AG04449 (cell line): Measurements from ENCODE around the gene FIBCD1.
"Not testable (repeated sequence)": the region's sequence is repeated elsewhere in the genome, so short reads cannot be mapped to it uniquely, and the experiment has no call there.

Experiments
- CTCF ChIA-PET: fragments of 350-600 bp; formaldehyde crosslinking; extraction: SDS; loops from one replicate; lab custom pipeline; 2021; ENCODE audit warnings: antibody characterized with exemption; lab: Yijun Ruan, JAX
- POLR2A ChIA-PET: fragments of 400-600, 350-600 bp; formaldehyde crosslinking; extraction: SDS; loops from one replicate; lab custom pipeline; 2020; ENCODE audit warnings: antibody characterized with exemption, inconsistent platforms; lab: Yijun Ruan, JAX
- DNase-seq: peaks from one replicate; pipeline ENCODE4 v3.0.0-alpha.2; 2010; ENCODE audit warnings: low read depth, low spot score
- H3K4me3 ChIP-seq: 2 replicates; pipeline ENCODE4 v1.5.1; 2011; ENCODE audit warnings: low read depth, mild to moderate bottlenecking, control low read depth, low read length
- TF ChIP-seq, protein P1 (sequence below): IDR thresholded peaks from one replicate; pipeline ENCODE4 v1.5.1; 2011; ENCODE audit warnings: mild to moderate bottlenecking, moderate library complexity, low read length, control low read depth, inconsistent platforms; ENCODE audit not compliant: insufficient read depth; ENCODE audit errors: missing control alignments

FIBCD1 gene

DNA sequence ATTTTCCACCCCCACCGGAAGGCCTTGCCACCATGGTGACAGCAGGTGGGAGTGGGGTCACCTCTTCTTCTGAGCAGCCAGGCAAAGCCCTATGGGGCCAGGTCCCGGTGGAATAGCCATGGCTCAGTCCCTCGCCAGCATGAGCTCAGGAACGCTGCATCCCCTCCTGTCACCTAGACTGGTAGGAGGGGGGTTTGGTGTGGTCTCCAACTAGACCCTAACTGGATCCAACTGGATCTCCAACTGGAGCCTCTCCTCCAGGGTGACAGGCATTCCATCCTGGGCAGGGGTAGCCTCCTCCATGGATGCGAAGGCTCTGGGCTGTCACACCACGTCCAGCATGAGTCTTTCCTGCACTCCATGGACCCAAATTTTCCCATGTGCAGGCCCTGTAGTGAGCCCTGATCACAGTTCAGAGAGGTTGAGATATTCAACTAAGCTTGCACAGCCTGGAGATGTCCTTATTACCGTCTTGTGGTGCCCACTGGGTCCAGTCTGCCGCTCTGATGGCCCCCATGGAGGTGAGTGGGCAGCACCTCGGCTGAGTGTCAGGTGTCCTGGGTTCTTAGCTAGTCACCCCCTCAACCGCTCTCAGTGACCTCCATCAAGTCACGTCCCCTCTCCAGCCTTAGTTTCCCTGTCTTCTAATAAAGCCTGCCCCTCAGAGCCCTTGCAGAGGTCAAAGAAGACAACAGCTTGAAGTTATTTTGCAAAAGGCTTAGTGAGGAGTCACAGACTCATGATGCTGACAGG lies 18.6 kb upstream of the FIBCD1 start:
- TF ChIP-seq, protein P1, sequence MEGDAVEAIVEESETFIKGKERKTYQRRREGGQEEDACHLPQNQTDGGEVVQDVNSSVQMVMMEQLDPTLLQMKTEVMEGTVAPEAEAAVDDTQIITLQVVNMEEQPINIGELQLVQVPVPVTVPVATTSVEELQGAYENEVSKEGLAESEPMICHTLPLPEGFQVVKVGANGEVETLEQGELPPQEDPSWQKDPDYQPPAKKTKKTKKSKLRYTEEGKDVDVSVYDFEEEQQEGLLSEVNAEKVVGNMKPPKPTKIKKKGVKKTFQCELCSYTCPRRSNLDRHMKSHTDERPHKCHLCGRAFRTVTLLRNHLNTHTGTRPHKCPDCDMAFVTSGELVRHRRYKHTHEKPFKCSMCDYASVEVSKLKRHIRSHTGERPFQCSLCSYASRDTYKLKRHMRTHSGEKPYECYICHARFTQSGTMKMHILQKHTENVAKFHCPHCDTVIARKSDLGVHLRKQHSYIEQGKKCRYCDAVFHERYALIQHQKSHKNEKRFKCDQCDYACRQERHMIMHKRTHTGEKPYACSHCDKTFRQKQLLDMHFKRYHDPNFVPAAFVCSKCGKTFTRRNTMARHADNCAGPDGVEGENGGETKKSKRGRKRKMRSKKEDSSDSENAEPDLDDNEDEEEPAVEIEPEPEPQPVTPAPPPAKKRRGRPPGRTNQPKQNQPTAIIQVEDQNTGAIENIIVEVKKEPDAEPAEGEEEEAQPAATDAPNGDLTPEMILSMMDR = no peak
- ChIA-PET CTCF (interaction anchor here (1.0 to 1.3 kb wide), 2 partner anchors 10 to 89 kb away, joined by 3 read pairs; no protein-coding TSS in a partner anchor), POLR2A (interaction anchor here (0.6 kb wide), 1 partner anchor 53 kb away, joined by 3 read pairs; no protein-coding TSS in a partner anchor)
- DNase-seq = no peak
- no peak overlapping the region for H3K4me3 ChIP-seq

DNA sequence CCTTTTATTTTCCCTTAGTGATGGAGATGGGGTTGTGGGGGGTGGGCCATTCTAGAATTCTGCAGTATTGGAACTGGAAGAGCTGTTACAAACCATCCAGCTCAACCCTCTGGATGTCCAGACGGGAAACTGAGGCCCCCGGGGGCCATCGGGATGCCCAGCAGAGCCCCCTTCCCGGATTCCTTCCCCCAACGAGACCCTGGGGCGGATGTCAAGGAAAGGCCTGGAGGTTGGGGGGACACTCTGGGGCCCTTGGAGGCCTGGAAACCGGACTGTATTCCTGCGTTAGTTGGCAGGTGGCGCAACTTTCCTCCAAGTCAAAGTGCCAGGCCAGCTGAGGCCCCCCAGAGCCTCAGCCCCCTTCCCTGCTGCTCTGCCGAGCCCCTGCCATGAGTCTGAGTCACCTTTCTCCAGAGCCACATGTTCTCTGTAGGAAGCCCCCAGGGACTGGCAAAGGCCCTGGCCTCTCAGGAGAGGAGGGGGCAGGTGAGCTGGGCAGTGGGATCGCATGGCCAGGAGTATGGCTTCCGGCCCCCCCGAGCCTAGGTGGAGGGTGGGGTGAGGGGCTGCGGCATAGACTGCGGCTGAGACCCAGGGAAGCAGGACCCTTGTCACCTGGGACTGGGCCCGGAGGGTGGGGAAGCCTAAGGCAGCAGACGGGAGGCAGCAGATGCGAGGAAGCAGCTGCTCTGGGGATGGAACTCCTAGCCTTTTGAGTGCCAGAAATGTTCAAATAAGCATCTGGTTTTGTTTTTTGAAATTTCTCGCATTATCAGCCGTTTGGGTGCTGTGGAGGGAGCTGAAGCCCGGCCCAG lies 17.8 kb upstream of the FIBCD1 start:
- TF ChIP-seq, protein P1 = no peak
- DNase-seq = no peak
- ChIA-PET POLR2A (interaction anchor here (0.6 kb wide), 1 partner anchor 54 kb away, joined by 3 read pairs; no protein-coding TSS in a partner anchor), CTCF (interaction anchor here (1.0 to 1.6 kb wide), 4 partner anchors 9 to 90 kb away, joined by 3 to 5 read pairs (median 4); no protein-coding TSS in a partner anchor)
- H3K4me3 ChIP-seq = no peak overlapping the region

DNA sequence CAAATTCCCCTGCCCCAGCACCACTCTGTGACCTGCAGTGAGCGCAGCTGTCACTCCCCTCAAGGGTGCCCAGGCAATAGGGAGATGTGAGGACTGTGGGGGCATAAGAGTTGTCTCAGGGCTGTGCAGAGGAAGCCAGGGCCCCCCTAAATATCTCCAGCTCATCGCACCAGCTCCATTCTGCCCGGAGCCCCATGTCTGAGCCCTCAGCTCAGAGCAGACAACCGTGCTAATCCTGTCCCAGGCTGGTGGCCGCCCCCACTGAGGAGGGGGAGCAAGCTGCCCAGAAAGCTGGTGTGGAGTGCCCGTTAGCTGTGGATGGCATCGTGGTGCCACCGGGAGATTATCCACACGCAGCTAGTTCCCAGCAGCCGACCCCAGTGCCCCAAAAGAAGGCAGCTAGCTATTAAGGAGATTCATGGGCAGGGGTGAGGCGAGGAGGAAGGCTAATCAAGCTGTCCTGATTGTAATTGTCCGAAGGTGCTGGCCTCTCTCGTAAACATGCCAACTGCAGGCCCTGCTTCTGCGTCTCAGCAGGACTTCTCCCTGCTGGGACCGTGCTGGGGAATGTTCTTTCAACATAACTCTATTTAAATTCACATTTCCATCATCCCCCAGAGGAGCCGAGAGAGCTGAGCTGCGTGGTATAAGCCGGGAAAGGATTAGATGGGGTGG lies 17.0 kb upstream of the FIBCD1 start:
- H3K4me3 ChIP-seq = no peak overlapping the region
- POLR2A ChIA-PET = no interaction called here
- no peak for DNase-seq
- CTCF ChIA-PET = interaction anchor here (0.6 to 1.6 kb wide), 5 partner anchors 14 to 273 kb away, joined by 3 to 5 read pairs (median 3); no protein-coding TSS in a partner anchor
- TF ChIP-seq, protein P1 = no peak

DNA sequence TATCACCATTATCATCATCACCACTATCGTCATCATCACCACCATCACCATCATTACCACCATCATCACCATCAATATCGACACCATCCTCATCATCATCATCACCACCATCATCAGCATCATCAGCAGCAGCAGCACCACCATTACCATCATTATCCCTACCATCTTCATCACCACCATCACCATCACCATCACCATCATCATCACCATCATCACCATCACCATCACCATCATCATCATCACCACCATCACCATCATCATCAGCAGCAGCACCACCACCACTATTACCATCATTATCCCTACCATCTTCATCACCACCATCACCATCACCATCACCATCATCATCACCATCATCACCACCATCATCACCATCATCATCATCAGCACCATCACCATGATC lies 15.9 kb upstream of the FIBCD1 start:
- POLR2A ChIA-PET, H3K4me3 ChIP-seq, DNase-seq: not testable (repeated sequence)
- CTCF ChIA-PET = interaction anchor here (1.1 kb wide), 1 partner anchor 88 kb away, joined by 3 read pairs; no protein-coding TSS in a partner anchor

DNA sequence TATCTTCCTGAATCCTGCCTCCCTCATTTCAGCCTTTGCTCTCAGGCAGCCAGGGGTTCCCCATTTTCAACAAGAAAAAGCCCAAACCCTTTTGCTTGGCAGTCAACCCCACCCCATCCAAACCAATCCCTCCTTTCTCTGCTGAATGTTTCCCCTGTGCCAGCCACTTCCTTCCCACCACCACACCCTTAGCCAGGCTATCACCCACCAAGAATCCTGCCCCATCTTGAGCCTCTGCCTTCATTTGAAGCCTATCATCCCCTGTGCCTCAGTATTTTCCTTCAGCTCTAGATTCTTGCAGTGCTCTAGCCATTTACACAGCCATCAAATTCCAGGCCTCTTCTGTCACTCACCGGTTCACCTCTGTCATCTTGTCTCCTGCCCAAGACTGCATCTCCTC lies 15.3 kb upstream of the FIBCD1 start:
- H3K4me3 ChIP-seq = no peak overlapping the region
- CTCF ChIA-PET = no interaction called here
- POLR2A ChIA-PET = no interaction called here

More for the DNA sequence above, 15.3 kb upstream of the FIBCD1 start:
- DNase-seq = no peak
- TF ChIP-seq, protein P1 = no peak
